Measurements from ENCODE around the gene SCN10A. TPM values are rescaled to one million over a fixed set of nuclear protein-coding genes. Genes with fewer than 3 reads are reported as not detected.

SCN10A gene
- total RNA-seq, 6 experiments from 2014 or later, result not detected

DNA sequence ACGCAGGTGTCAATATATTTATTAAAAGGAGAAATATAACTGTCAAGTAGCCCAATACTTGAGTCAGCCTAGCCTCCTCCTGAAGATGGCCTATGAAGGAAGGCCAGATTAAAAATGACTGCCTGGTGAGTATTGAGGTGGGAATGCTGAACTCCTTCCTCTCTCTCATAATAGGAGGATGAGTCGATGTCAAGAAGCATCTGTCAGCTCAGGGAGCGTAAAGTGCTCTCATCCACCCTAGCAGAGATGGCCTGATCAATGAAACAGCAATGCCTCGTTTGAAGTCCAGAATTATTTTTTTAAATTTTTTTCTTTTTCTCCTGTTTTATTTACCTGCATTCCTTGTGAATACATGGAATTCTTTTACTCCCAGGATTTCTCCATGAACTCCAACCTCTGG is 58.3 kb downstream of the SCN10A start:
- no peak for ATAC-seq

GRCh38 chr3:38756892-38757291 is 59.1 kb downstream of the SCN10A start:
- H3K27me3 ChIP-seq, result no peaks in the 10 kb centered on the region
- no peaks in the 10 kb centered on the region for H3K36me3 ChIP-seq
- intact Hi-C loops (cut with DNase I), result no loop called here
- 80% methylated on average over 1 of the region's 5 CpGs for WGBS (ENCODE audit: insufficient coverage, low coverage, low lambda C conversion rate, missing lambda C conversion rate)
- no peak overlapping the region for H3K4me3 ChIP-seq
- ATAC-seq (no peak), DNase-seq (no peak)
- TF ChIP-seq, protein P1, sequence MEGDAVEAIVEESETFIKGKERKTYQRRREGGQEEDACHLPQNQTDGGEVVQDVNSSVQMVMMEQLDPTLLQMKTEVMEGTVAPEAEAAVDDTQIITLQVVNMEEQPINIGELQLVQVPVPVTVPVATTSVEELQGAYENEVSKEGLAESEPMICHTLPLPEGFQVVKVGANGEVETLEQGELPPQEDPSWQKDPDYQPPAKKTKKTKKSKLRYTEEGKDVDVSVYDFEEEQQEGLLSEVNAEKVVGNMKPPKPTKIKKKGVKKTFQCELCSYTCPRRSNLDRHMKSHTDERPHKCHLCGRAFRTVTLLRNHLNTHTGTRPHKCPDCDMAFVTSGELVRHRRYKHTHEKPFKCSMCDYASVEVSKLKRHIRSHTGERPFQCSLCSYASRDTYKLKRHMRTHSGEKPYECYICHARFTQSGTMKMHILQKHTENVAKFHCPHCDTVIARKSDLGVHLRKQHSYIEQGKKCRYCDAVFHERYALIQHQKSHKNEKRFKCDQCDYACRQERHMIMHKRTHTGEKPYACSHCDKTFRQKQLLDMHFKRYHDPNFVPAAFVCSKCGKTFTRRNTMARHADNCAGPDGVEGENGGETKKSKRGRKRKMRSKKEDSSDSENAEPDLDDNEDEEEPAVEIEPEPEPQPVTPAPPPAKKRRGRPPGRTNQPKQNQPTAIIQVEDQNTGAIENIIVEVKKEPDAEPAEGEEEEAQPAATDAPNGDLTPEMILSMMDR (IDR thresholded peaks at IDR 0.05), result no peak
- no peak for TF ChIP-seq POLR2A (IDR thresholded peaks at IDR 0.05)
- no peaks in the 10 kb centered on the region for H3K4me1 ChIP-seq
- no peaks in the 10 kb centered on the region for H3K9me3 ChIP-seq
- H3K27ac ChIP-seq, result no peak overlapping the region

More for the DNA sequence above, 58.3 kb downstream of the SCN10A start:
- no peak for DNase-seq
- no peaks in the 10 kb centered on the region for H3K4me1 ChIP-seq
- H3K36me3 ChIP-seq, result no peaks in the 10 kb centered on the region
- no peak overlapping the region for H3K27ac ChIP-seq
- TF ChIP-seq POLR2A (IDR thresholded peaks at IDR 0.05), result no peak
- TF ChIP-seq, protein P1 (IDR thresholded peaks at IDR 0.05), result no peak
- no peak overlapping the region for H3K4me3 ChIP-seq
- WGBS (ENCODE audit: insufficient coverage, low coverage, low lambda C conversion rate, missing lambda C conversion rate), result 35% methylated on average over 4 of the region's 4 CpGs
- H3K9me3 ChIP-seq, result no peaks in the 10 kb centered on the region
- intact Hi-C loops (cut with DNase I), result no loop called here
- H3K27me3 ChIP-seq, result no peaks in the 10 kb centered on the region

DNA sequence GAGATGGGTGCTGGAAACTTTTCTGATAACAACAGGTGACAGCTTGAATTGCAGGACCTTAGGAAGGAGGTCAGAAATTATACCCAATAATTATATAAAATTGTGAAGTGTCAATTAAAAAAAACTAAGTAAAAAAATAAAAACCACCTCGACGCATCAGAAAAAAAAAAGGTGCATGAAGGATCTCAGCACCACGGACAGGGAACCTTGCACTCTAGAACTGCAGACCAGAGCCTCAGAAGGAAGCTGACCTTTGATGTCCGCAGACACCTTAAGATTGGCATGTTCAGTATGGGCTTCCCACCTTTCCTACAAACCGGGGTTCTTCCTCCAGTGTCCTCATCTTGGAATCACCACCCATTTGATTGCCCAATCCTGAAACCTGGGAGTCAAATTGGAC is 60.9 kb downstream of the SCN10A start:
- Histone ChIP-seq H3K27ac (no peak overlapping the region), H3K27me3 (no peaks in the 10 kb centered on the region), H3K9me3 (no peaks in the 10 kb centered on the region), H3K4me3 (no peak overlapping the region), H3K4me1 (no peaks in the 10 kb centered on the region), H3K36me3 (no peaks in the 10 kb centered on the region)
- no peak for TF ChIP-seq POLR2A (IDR thresholded peaks at IDR 0.05)
- TF ChIP-seq, protein P1 (IDR thresholded peaks at IDR 0.05), result no peak
- ATAC-seq (no peak), DNase-seq (no peak)
- 35% methylated on average over 3 of the region's 5 CpGs for WGBS (ENCODE audit: insufficient coverage, low coverage, low lambda C conversion rate, missing lambda C conversion rate)
- intact Hi-C loops (cut with DNase I), result no loop called here

DNA sequence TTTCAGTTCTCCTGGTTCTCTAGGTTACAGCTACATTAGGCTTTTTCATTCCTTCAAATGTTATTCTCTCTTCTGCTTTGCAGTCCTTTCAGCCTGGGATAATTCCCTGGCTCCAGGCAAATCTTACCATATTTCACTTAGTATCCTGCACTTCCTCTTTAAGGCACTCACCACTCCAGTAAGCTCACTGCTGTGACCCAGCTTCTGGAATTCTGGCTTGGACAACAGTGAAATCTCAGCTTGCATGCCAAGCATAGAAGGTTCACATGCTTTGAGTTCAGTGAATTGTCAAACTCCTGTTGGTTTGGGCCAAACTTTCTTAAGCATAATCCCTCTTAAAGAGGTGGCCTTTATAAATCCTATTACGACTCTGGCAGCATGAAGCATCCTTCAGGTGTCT is 69.4 kb downstream of the SCN10A start:
- intact Hi-C loops (cut with DNase I), result no loop called here
- no peak for DNase-seq
- Histone ChIP-seq H3K27ac (no peak overlapping the region), H3K9me3 (no peaks in the 10 kb centered on the region), H3K4me3 (no peak overlapping the region), H3K4me1 (no peaks in the 10 kb centered on the region), H3K27me3 (no peaks in the 10 kb centered on the region), H3K36me3 (no peaks in the 10 kb centered on the region)
- no peak for ATAC-seq
- WGBS (ENCODE audit: insufficient coverage, low coverage, low lambda C conversion rate, missing lambda C conversion rate), result 40% methylated on average over 1 of the region's 1 CpG
- TF ChIP-seq, protein P1 (IDR thresholded peaks at IDR 0.05), result no peak
- TF ChIP-seq POLR2A (IDR thresholded peaks at IDR 0.05), result no peak

GRCh38 chr3:38743043-38743442 is 73.0 kb downstream of the SCN10A start:
- H3K27ac ChIP-seq, result no peak overlapping the region
- TF ChIP-seq, protein P1 (IDR thresholded peaks at IDR 0.05), result no peak
- TF ChIP-seq POLR2A (IDR thresholded peaks at IDR 0.05), result no peak
- ATAC-seq (no peak), DNase-seq (no peak)
- no peaks in the 10 kb centered on the region for H3K27me3 ChIP-seq
- H3K36me3 ChIP-seq, result no peaks in the 10 kb centered on the region
- intact Hi-C loops (cut with DNase I), result no loop called here
- 45% methylated on average over 7 of the region's 7 CpGs for WGBS (ENCODE audit: insufficient coverage, low coverage, low lambda C conversion rate, missing lambda C conversion rate)
- H3K4me3 ChIP-seq, result no peak overlapping the region
- no peaks in the 10 kb centered on the region for H3K4me1 ChIP-seq
- no peaks in the 10 kb centered on the region for H3K9me3 ChIP-seq

Measured in right lobe of liver (tissue), 6 donors.